ENCODE measurements around the gene SMAD1.

SMAD1 gene

GRCh38 chr4:145501051-145501660, 19.5 kb downstream of the SMAD1 start:
- no peak overlapping the region for H3K4me3 ChIP-seq (replicated peaks; ENCODE audit: low read depth, low read length)
- TF ChIP-seq CTCF (IDR thresholded peaks at IDR 0.05; ENCODE audit: low read depth, low read length, missing control alignments) = no peak
- no peak for DNase-seq (ENCODE audit: extremely low read depth, low read depth)

- no peak for DNase-seq (ENCODE audit: extremely low read depth, low read depth)
- TF ChIP-seq CTCF (IDR thresholded peaks at IDR 0.05; ENCODE audit: low read depth, low read length, missing control alignments) = no peak
- no peak overlapping the region for H3K4me3 ChIP-seq (replicated peaks; ENCODE audit: low read depth, low read length)
These were observed 21.2 kb downstream of the SMAD1 start for GRCh38 chr4:145502809-145503208.

- no peak overlapping the region for H3K4me3 ChIP-seq (replicated peaks; ENCODE audit: low read depth, low read length)
- TF ChIP-seq CTCF (IDR thresholded peaks at IDR 0.05; ENCODE audit: low read depth, low read length, missing control alignments) = no peak
- no peak for DNase-seq (ENCODE audit: extremely low read depth, low read depth)
These were observed 21.9 kb downstream of the SMAD1 start for GRCh38 chr4:145503486-145504072.

- no peak for TF ChIP-seq CTCF (IDR thresholded peaks at IDR 0.05; ENCODE audit: low read depth, low read length, missing control alignments)
- DNase-seq (ENCODE audit: extremely low read depth, low read depth) = no peak
- no peak overlapping the region for H3K4me3 ChIP-seq (replicated peaks; ENCODE audit: low read depth, low read length)
These were observed 24.3 kb downstream of the SMAD1 start for GRCh38 chr4:145505995-145506394.

- TF ChIP-seq CTCF (IDR thresholded peaks at IDR 0.05; ENCODE audit: low read depth, low read length, missing control alignments) = no peak
- no peak overlapping the region for H3K4me3 ChIP-seq (replicated peaks; ENCODE audit: low read depth, low read length)
- DNase-seq (ENCODE audit: extremely low read depth, low read depth) = no peak
These were observed 26.0 kb downstream of the SMAD1 start for GRCh38 chr4:145507636-145508035.

GRCh38 chr4:145511913-145512522, 30.4 kb downstream of the SMAD1 start:
- no peak overlapping the region for H3K4me3 ChIP-seq (replicated peaks; ENCODE audit: low read depth, low read length)
- no peak for DNase-seq (ENCODE audit: extremely low read depth, low read depth)
- TF ChIP-seq CTCF (IDR thresholded peaks at IDR 0.05; ENCODE audit: low read depth, low read length, missing control alignments) = no peak

Measured in HFF-Myc (cell line).